GM18858 (cell line): Measurements from ENCODE around the gene NACC1.
A peak's percentile ranks its signal among the peaks of the same experiment; 100 is the strongest.
"Not testable (repeated sequence)": the region's sequence is repeated elsewhere in the genome, so short reads cannot be mapped to it uniquely, and the experiment has no call there.

Source experiments
- ATAC-seq: cut with Tn5 transposase; IDR thresholded peaks from one replicate; pipeline ENCODE4 v1.9.1; 2021; ENCODE audit not compliant: unreplicated experiment

NACC1 gene

GRCh38 chr19:13138171-13138915 is 20.3 kb downstream of the NACC1 start:
- no peak for ATAC-seq

- no peak for ATAC-seq
Observed at GRCh38 chr19:13138916-13139198, 20.8 kb downstream of the NACC1 start.

- ATAC-seq = no peak
Observed at GRCh38 chr19:13139633-13140311, 21.7 kb downstream of the NACC1 start.

GRCh38 chr19:13146763-13147563 is 28.9 kb downstream of the NACC1 start:
- no peak for ATAC-seq

GRCh38 chr19:13149173-13149627 is 31.1 kb downstream of the NACC1 start:
- not testable (repeated sequence) for ATAC-seq

GRCh38 chr19:13149628-13150186 is 31.6 kb downstream of the NACC1 start:
- ATAC-seq = no peak

- ATAC-seq = peak; percentile 25
Observed at GRCh38 chr19:13150187-13150930, 32.3 kb downstream of the NACC1 start, which contains the start of the genes IER2 and STX10. TSS of gene IER2 (plus strand) at chr19:13150411. CDS start at chr19:13153187, 2,776 bp downstream. TSS of gene STX10 (minus strand) at chr19:13150375. CDS start at chr19:13150173, 202 bp downstream.

GRCh38 chr19:13150931-13151604 is 33.0 kb downstream of the NACC1 start:
- ATAC-seq = no peak

GRCh38 chr19:13151605-13152355 is 33.7 kb downstream of the NACC1 start:
- ATAC-seq = no peak

- no peak for ATAC-seq
Observed at GRCh38 chr19:13152356-13152973, 34.4 kb downstream of the NACC1 start.

GRCh38 chr19:13152974-13153568 is 35.0 kb downstream of the NACC1 start:
- ATAC-seq = no peak

- no peak for ATAC-seq
Observed at GRCh38 chr19:13153569-13154240, 35.6 kb downstream of the NACC1 start.

GRCh38 chr19:13154241-13154778 is 36.2 kb downstream of the NACC1 start:
- no peak for ATAC-seq

- ATAC-seq = no peak
Observed at GRCh38 chr19:13154911-13155471, 36.9 kb downstream of the NACC1 start.

GRCh38 chr19:13155472-13156359 is 37.7 kb downstream of the NACC1 start:
- ATAC-seq = no peak

GRCh38 chr19:13159713-13160112 is 41.6 kb downstream of the NACC1 start:
- no peak for ATAC-seq
